ENCODE data around the gene EPRS1.

GRCh38 chr1:220084460-220084859, 38.2 kb upstream of the EPRS1 start:
- TF ChIP-seq, protein P1, sequence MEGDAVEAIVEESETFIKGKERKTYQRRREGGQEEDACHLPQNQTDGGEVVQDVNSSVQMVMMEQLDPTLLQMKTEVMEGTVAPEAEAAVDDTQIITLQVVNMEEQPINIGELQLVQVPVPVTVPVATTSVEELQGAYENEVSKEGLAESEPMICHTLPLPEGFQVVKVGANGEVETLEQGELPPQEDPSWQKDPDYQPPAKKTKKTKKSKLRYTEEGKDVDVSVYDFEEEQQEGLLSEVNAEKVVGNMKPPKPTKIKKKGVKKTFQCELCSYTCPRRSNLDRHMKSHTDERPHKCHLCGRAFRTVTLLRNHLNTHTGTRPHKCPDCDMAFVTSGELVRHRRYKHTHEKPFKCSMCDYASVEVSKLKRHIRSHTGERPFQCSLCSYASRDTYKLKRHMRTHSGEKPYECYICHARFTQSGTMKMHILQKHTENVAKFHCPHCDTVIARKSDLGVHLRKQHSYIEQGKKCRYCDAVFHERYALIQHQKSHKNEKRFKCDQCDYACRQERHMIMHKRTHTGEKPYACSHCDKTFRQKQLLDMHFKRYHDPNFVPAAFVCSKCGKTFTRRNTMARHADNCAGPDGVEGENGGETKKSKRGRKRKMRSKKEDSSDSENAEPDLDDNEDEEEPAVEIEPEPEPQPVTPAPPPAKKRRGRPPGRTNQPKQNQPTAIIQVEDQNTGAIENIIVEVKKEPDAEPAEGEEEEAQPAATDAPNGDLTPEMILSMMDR (IDR thresholded peaks at IDR 0.05), result no peak
- no peak for TF ChIP-seq ZFX (IDR thresholded peaks at IDR 0.05; ENCODE audit: borderline replicate concordance)
